Measurements from ENCODE around the gene EDEM2. TPM values are rescaled to one million over a fixed set of nuclear protein-coding genes. Genes with fewer than 3 reads are reported as not detected.

The EDEM2 gene
- polyA plus RNA-seq, 1 donor from 2014 or later: 13.3 TPM

DNA sequence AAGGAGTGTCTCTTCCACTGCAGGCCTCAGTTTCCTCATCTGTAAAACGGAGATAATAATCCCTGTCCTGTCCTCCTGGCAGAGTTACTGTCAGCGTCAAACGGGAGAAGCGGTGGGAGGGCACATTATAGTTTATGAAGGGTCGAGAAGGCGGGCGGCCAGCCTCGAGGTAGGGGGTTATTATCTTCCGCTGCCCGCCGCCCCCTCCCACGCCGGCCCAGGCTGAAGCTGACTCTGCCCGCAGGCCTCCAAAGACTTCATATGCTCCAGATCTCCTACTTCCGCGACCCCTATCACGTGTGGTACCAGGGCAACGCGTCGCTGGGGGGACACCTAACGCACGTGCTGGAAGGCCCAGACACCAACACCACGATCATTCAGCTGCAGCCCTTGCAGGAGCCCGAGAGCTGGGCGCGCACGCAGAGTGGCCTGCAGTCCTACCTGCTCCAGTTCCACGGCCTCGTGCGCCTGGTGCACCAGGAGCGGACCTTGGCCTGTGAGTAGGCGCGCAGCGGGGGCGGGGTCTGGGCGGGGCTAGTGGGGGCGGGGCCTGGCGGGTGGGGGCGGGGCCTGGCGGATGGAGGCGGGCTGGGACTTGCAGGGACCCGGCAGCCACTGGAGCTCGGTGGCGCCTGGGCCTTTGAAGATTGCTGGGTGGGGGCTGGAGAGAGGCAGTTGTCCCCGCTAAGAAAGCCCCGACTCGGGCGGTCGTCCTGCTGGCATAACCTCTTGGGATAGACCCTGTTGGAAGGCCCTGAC, 27.5 kb upstream of the EDEM2 start:
- H3K4me3 ChIP-seq (ENCODE audit: low read length): no peak overlapping the region
- no peaks in the 10 kb centered on the region for H3F3A ChIP-seq (ENCODE audit: insufficient read depth, low read length, poor library complexity, severe bottlenecking)
- H3K9ac ChIP-seq (ENCODE audit: low read length): no peak overlapping the region
- H4K20me1 ChIP-seq (ENCODE audit: insufficient read depth): no peaks in the 10 kb centered on the region
- H3K9me3 ChIP-seq (ENCODE audit: low read length): no peaks in the 10 kb centered on the region
- H3K36me3 ChIP-seq (ENCODE audit: insufficient read depth, low read length): no peaks in the 10 kb centered on the region
- no peak overlapping the region for H2AFZ ChIP-seq (ENCODE audit: low read depth, low read length)
- H3K27ac ChIP-seq (ENCODE audit: low read length): no peak overlapping the region
- H3K9me2 ChIP-seq (ENCODE audit: insufficient read depth, low read length): no peaks in the 10 kb centered on the region
- no peaks in the 10 kb centered on the region for H3K79me2 ChIP-seq (replicated peaks; ENCODE audit: insufficient read depth, low read length)
- no peak overlapping the region for H3K4me2 ChIP-seq (ENCODE audit: low read length)
- no peaks in the 10 kb centered on the region for H3K27me3 ChIP-seq (ENCODE audit: insufficient read depth, low read depth, low read length)
- TF ChIP-seq EP300 (conservative IDR thresholded peaks at IDR 0.05; ENCODE audit: poor library complexity, severe bottlenecking): no peak
- TF ChIP-seq CTCF (IDR thresholded peaks at IDR 0.05; ENCODE audit: poor library complexity, severe bottlenecking): no peak
- TF ChIP-seq EZH2 (IDR thresholded peaks at IDR 0.05; ENCODE audit: borderline replicate concordance, insufficient read depth, low read length, poor library complexity, severe bottlenecking): no peak
- no peak for TF ChIP-seq MXI1 (conservative IDR thresholded peaks at IDR 0.05; ENCODE audit: poor library complexity, severe bottlenecking)
- no peak for TF ChIP-seq RAD21 (conservative IDR thresholded peaks at IDR 0.05)
- no peak for TF ChIP-seq TAF1 (IDR thresholded peaks at IDR 0.05; ENCODE audit: low read depth)
- no peak for TF ChIP-seq REST (IDR thresholded peaks at IDR 0.05; ENCODE audit: borderline replicate concordance)
- TF ChIP-seq POLR2AphosphoS5 (IDR thresholded peaks at IDR 0.05): no peak
- TF ChIP-seq SMC3 (conservative IDR thresholded peaks at IDR 0.05; ENCODE audit: poor library complexity): no peak

GRCh38 chr20:35173576-35174192, 26.5 kb upstream of the EDEM2 start:
- no peaks in the 10 kb centered on the region for H3K27me3 ChIP-seq (ENCODE audit: insufficient read depth, low read depth, low read length)
- no peaks in the 10 kb centered on the region for H3K9me3 ChIP-seq (ENCODE audit: low read length)
- H3K4me2 ChIP-seq (ENCODE audit: low read length): no peak overlapping the region
- H3K36me3 ChIP-seq (ENCODE audit: insufficient read depth, low read length): no peaks in the 10 kb centered on the region
- no peak overlapping the region for H3K27ac ChIP-seq (ENCODE audit: low read length)
- H3F3A ChIP-seq (ENCODE audit: insufficient read depth, low read length, poor library complexity, severe bottlenecking): no peaks in the 10 kb centered on the region
- H2AFZ ChIP-seq (ENCODE audit: low read depth, low read length): no peak overlapping the region
- no peaks in the 10 kb centered on the region for H4K20me1 ChIP-seq (ENCODE audit: insufficient read depth)
- no peaks in the 10 kb centered on the region for H3K9me2 ChIP-seq (ENCODE audit: insufficient read depth, low read length)
- H3K4me3 ChIP-seq (ENCODE audit: low read length): no peak overlapping the region
- no peaks in the 10 kb centered on the region for H3K79me2 ChIP-seq (replicated peaks; ENCODE audit: insufficient read depth, low read length)
- no peak overlapping the region for H3K9ac ChIP-seq (ENCODE audit: low read length)
- TF ChIP-seq EP300 (conservative IDR thresholded peaks at IDR 0.05; ENCODE audit: poor library complexity, severe bottlenecking) (no peak), EZH2 (IDR thresholded peaks at IDR 0.05; ENCODE audit: borderline replicate concordance, insufficient read depth, low read length, poor library complexity, severe bottlenecking) (no peak), POLR2AphosphoS5 (IDR thresholded peaks at IDR 0.05) (no peak), REST (IDR thresholded peaks at IDR 0.05; ENCODE audit: borderline replicate concordance) (no peak), TAF1 (IDR thresholded peaks at IDR 0.05; ENCODE audit: low read depth) (no peak), MXI1 (conservative IDR thresholded peaks at IDR 0.05; ENCODE audit: poor library complexity, severe bottlenecking) (no peak), SMC3 (conservative IDR thresholded peaks at IDR 0.05; ENCODE audit: poor library complexity) (no peak), RAD21 (conservative IDR thresholded peaks at IDR 0.05) (no peak), CTCF (IDR thresholded peaks at IDR 0.05; ENCODE audit: poor library complexity, severe bottlenecking) (no peak)

All from neural cell (in vitro differentiated cells).